GM18499 (cell line): ENCODE results near the gene ZFYVE28.

Source experiments
- ATAC-seq: cut with Tn5 transposase; IDR thresholded peaks from one replicate; pipeline ENCODE4 v1.9.1; 2021; ENCODE audit warnings: moderate number of reproducible peaks; ENCODE audit not compliant: insufficient read depth, unreplicated experiment

ZFYVE28 gene

GRCh38 chr4:2318476-2318875, 100.0 kb downstream of the ZFYVE28 start:
- ATAC-seq, result no peak

GRCh38 chr4:2313366-2313765, 105.1 kb downstream of the ZFYVE28 start:
- ATAC-seq, result no peak

GRCh38 chr4:2306773-2307410, 111.6 kb downstream of the ZFYVE28 start:
- no peak for ATAC-seq

GRCh38 chr4:2305766-2306501, 112.5 kb downstream of the ZFYVE28 start:
- ATAC-seq, result no peak

- ATAC-seq, result no peak
Observed at GRCh38 chr4:2304877-2305561, 113.4 kb downstream of the ZFYVE28 start.

- ATAC-seq, result no peak
Observed at GRCh38 chr4:2304321-2304876, 114.0 kb downstream of the ZFYVE28 start.

- no peak for ATAC-seq
Observed at GRCh38 chr4:2303686-2304320, 114.6 kb downstream of the ZFYVE28 start.

- ATAC-seq, result no peak
Observed at GRCh38 chr4:2303121-2303685, 115.2 kb downstream of the ZFYVE28 start.

GRCh38 chr4:2302387-2303119, 115.9 kb downstream of the ZFYVE28 start:
- no peak for ATAC-seq

- ATAC-seq, result no peak
Observed at GRCh38 chr4:2301806-2302205, 116.6 kb downstream of the ZFYVE28 start.

- no peak for ATAC-seq
Observed at GRCh38 chr4:2301225-2301642, 117.2 kb downstream of the ZFYVE28 start.

- no peak for ATAC-seq
Observed at GRCh38 chr4:2300431-2301224, 117.8 kb downstream of the ZFYVE28 start.

GRCh38 chr4:2299794-2300193, 118.7 kb downstream of the ZFYVE28 start:
- ATAC-seq, result no peak

- ATAC-seq, result no peak
Observed at GRCh38 chr4:2298532-2298991, 119.9 kb downstream of the ZFYVE28 start.

- no peak for ATAC-seq
Observed at GRCh38 chr4:2297606-2298531, 120.6 kb downstream of the ZFYVE28 start.

- no peak for ATAC-seq
Observed at GRCh38 chr4:2296631-2297601, 121.5 kb downstream of the ZFYVE28 start.
